GM12878 (cell line): ENCODE measurements around the gene SH3BGRL2. TPM values are rescaled to one million over a fixed set of nuclear protein-coding genes. Genes with fewer than 3 reads are reported as not detected.

Experiments used
- ATAC-seq: fragments of 200-7000 bp; cut with Tn5 transposase; 3 replicates; pipeline ENCODE4 v1.9.1; 2020; ENCODE audit warnings: mild to moderate bottlenecking, moderate library complexity
- BruUV-seq: library from RNA; stranded (reverse); fragments of 400-500 nt; replicated peaks from 2 replicates; lab custom pipeline; 2021; lab: Mats Ljungman, UMichigan
- CTCF ChIA-PET: fragments of 300-600 bp; sonication (Branson Sonifier 250); formaldehyde crosslinking; extraction: SDS; loops from one replicate; lab custom pipeline; 2021; ENCODE audit warnings: inconsistent platforms; lab: Yijun Ruan, JAX
- POLR2A ChIA-PET: fragments of 350-600 bp; formaldehyde crosslinking; extraction: SDS; loops from one replicate; lab custom pipeline; 2021; ENCODE audit warnings: inconsistent platforms; lab: Charles Lee
- RAD21 ChIA-PET: fragments of 300-600 bp; sonication (Branson Sonifier 250); formaldehyde crosslinking; loops from one replicate; lab custom pipeline; 2023; ENCODE audit warnings: antibody characterized with exemption; ENCODE audit not compliant: unreplicated experiment; lab: Charles Lee
- SMC1A ChIA-PET: fragments of 300-600 bp; sonication (Branson Sonifier 250); formaldehyde crosslinking; loops from one replicate; lab custom pipeline; 2023; ENCODE audit not compliant: unreplicated experiment, uncharacterized antibody; lab: Charles Lee
- DNase-seq: peaks from one replicate; pipeline ENCODE4 v3.0.0-alpha.2; 2011; ENCODE audit warnings: low read depth, low spot score
- FAIRE-seq: peaks from 3 replicates; lab custom pipeline; 2011; peaks lifted over from hg19 to GRCh38; lab: Jason Lieb, UNC
- H2AFZ ChIP-seq: 2 replicates; pipeline ENCODE4 v1.6.0; 2011; ENCODE audit warnings: low read depth, low read length, control low read depth; ENCODE audit not compliant: control insufficient read depth
- H3K27ac ChIP-seq: 2 replicates; pipeline ENCODE4 v1.5.1; 2011; ENCODE audit warnings: control low read depth; ENCODE audit not compliant: control insufficient read depth, insufficient read depth
- H3K27me3 ChIP-seq, 2 experiments: replicated peaks in 1 of 2; 2 replicates each; pipeline versions ENCODE4 v1.6.0 to v1.6.1; 2011; ENCODE audit warnings: low read length in 1 of 2; ENCODE audit not compliant: control insufficient read depth in 2 of 2, insufficient read depth in 2 of 2
- H3K36me3 ChIP-seq, 2 experiments: 2 replicates each; pipeline ENCODE4 v1.5.1; 2011; ENCODE audit warnings: low read length in 1 of 2; ENCODE audit not compliant: control insufficient read depth in 2 of 2, insufficient read depth in 2 of 2
- H3K4me1 ChIP-seq: 2 replicates; pipeline ENCODE4 v1.6.1; 2011; ENCODE audit warnings: mild to moderate bottlenecking, low read length, moderate library complexity, mixed read lengths; ENCODE audit not compliant: control insufficient read depth, insufficient read depth
- H3K4me2 ChIP-seq: 2 replicates; pipeline ENCODE4 v1.6.0; 2011; ENCODE audit warnings: control low read depth; ENCODE audit not compliant: control insufficient read depth, insufficient read depth
- H3K4me3 ChIP-seq: fragments of 200-600 bp; sonication (generic); 2 replicates; pipeline ENCODE4 v1.5.1; 2016
- H3K79me2 ChIP-seq: 2 replicates; pipeline ENCODE4 v1.6.0; 2011; ENCODE audit warnings: low read length; ENCODE audit not compliant: control insufficient read depth, insufficient read depth
- H3K9ac ChIP-seq: 2 replicates; pipeline ENCODE4 v1.8.0; 2011; ENCODE audit warnings: low read length, control low read depth, mixed read lengths; ENCODE audit not compliant: control insufficient read depth, insufficient read depth
- H3K9me3 ChIP-seq: replicated peaks from 3 replicates; pipeline ENCODE4 v1.5.1; 2011; ENCODE audit warnings: mild to moderate bottlenecking, low read length; ENCODE audit not compliant: control insufficient read depth, insufficient read depth
- H4K20me1 ChIP-seq: 2 replicates; pipeline ENCODE4 v1.6.0; 2011; ENCODE audit not compliant: control insufficient read depth, insufficient read depth
- CREM ChIP-seq: IDR thresholded peaks from 2 replicates; pipeline ENCODE4 v1.6.1; 2014; ENCODE audit warnings: antibody characterized with exemption, low read depth
- GATAD2B ChIP-seq: fragments of 450-650 bp; conservative IDR thresholded peaks from 2 replicates; pipeline ENCODE4 v1.6.1; 2017; ENCODE audit warnings: low read depth, mild to moderate bottlenecking, moderate library complexity
- IKZF1 ChIP-seq: fragments of 450-650 bp; conservative IDR thresholded peaks from 2 replicates; pipeline ENCODE4 v1.6.1; 2017; ENCODE audit warnings: antibody characterized with exemption, mild to moderate bottlenecking
- KAT2A ChIP-seq: conservative IDR thresholded peaks from 2 replicates; pipeline ENCODE4 v1.6.1; 2011; ENCODE audit warnings: low read depth, low read length; ENCODE audit not compliant: control insufficient read depth
- NBN ChIP-seq: fragments of 450-650 bp; IDR thresholded peaks from 2 replicates; pipeline ENCODE4 v1.6.1; 2016
- NFYA ChIP-seq: IDR thresholded peaks from 2 replicates; pipeline ENCODE4 v1.6.1; 2011; ENCODE audit warnings: low read depth, mild to moderate bottlenecking, low read length, improper control_type of control experiment, borderline replicate concordance
- POLR2AphosphoS5 ChIP-seq: IDR thresholded peaks from 2 replicates; pipeline ENCODE4 v1.6.1; 2011; ENCODE audit warnings: mild to moderate bottlenecking, low read length, inconsistent platforms
- POU2F2 ChIP-seq: IDR thresholded peaks from 3 replicates; pipeline ENCODE4 v1.6.1; 2011; ENCODE audit warnings: low read depth, mild to moderate bottlenecking, low read length, borderline replicate concordance
- RAD51 ChIP-seq: fragments of 450-650 bp; IDR thresholded peaks from 2 replicates; pipeline ENCODE4 v1.6.1; 2016; ENCODE audit warnings: moderate library complexity, mild to moderate bottlenecking, inconsistent platforms
- RB1 ChIP-seq: fragments of 450-650 bp; formaldehyde crosslinking; IDR thresholded peaks from 2 replicates; pipeline ENCODE4 v1.6.1; 2017; ENCODE audit warnings: mild to moderate bottlenecking, borderline replicate concordance
- SMAD1 ChIP-seq: fragments of 450-650 bp; IDR thresholded peaks from 2 replicates; pipeline ENCODE4 v1.6.1; 2018; ENCODE audit warnings: mild to moderate bottlenecking, low read depth; ENCODE audit not compliant: partially characterized antibody
- SMARCA5 ChIP-seq: fragments of 450-650 bp; IDR thresholded peaks from 2 replicates; pipeline ENCODE4 v1.6.1; 2017; ENCODE audit warnings: mild to moderate bottlenecking
- SREBF1 ChIP-seq: IDR thresholded peaks from 2 replicates; pipeline ENCODE4 v1.6.1; 2012; ENCODE audit warnings: mild to moderate bottlenecking, low read length
- SUZ12 ChIP-seq: fragments of 200-600 bp; sonication (generic); IDR thresholded peaks from one replicate; pipeline ENCODE4 v1.6.1; 2018; ENCODE audit warnings: antibody characterized with exemption, mild to moderate bottlenecking; ENCODE audit not compliant: unreplicated experiment
- YY1 ChIP-seq: IDR thresholded peaks from 2 replicates; pipeline ENCODE4 v1.6.1; 2011; ENCODE audit warnings: low read depth, mild to moderate bottlenecking, low read length
- ZNF207 ChIP-seq: fragments of 450-650 bp; IDR thresholded peaks from 2 replicates; pipeline ENCODE4 v1.6.1; 2014; ENCODE audit warnings: antibody characterized with exemption, mild to moderate bottlenecking, borderline replicate concordance
- ZNF24 ChIP-seq: fragments of 450-650 bp; IDR thresholded peaks from 2 replicates; pipeline ENCODE4 v1.6.1; 2017; ENCODE audit warnings: antibody characterized with exemption, mild to moderate bottlenecking
- ZSCAN29 ChIP-seq: fragments of 450-650 bp; IDR thresholded peaks from 2 replicates; pipeline ENCODE4 v1.6.1; 2017; ENCODE audit warnings: mild to moderate bottlenecking, moderate library complexity
- WGBS: methylation state at CpG from one replicate; pipeline ENCODE4 v1.1.6; 2016; ENCODE audit warnings: low lambda C conversion rate; ENCODE audit not compliant: insufficient replicate concordance, insufficient coverage; ENCODE audit errors: missing lambda C conversion rate; 5-methylcytosine and 5-hydroxymethylcytosine counted together
- in situ Hi-C: fragments of 300-500 bp; cut with MboI; formaldehyde crosslinking; loops from 9 replicates; pipeline ENCODE4 v1.14.3; 2018; ENCODE audit warnings: mixed read lengths
- intact Hi-C: fragments of 100-400 bp; cut with micrococcal nuclease; formaldehyde crosslinking; loops from one replicate; pipeline ENCODE4 v1.14.2; 2022; ENCODE audit not compliant: unreplicated experiment
- polyA plus RNA-seq, 11 experiments: library from polyadenylated mRNA; depleted of rRNA in 4 of 11; unstranded in 6 of 11; stranded (reverse) in 5 of 11; fragments of >200 nt; fragmentation: Nextera tagmentation in 4 of 11; fragmentation: Illumina TruSeq in 1 of 11; extraction: Ambion mirVana in 4 of 11; extraction: Trizol in 1 of 11; gene quantifications; 1 replicate in 1 of 11; 2 replicates in 10 of 11; pipeline versions ENCODE4 v1.2.1 to v1.2.3, GENCODE V29; 2011 to 2016; ENCODE audit warnings: inconsistent platforms in 2 of 11, missing spikeins in 2 of 11, low read depth in 1 of 11
- total RNA-seq, 4 experiments: library from RNA; depleted of rRNA in 3 of 4; stranded (reverse); fragments of >200 nt in 3 of 4; fragmentation: Illumina TruSeq in 1 of 4; extraction: Trizol in 1 of 4; gene quantifications; 2 replicates each; pipeline versions ENCODE4 v1.2.1 to v1.2.3, GENCODE V29; 2013 to 2021
- TF ChIP-seq, protein P1 (sequence below): fragments of 450-650 bp; IDR thresholded peaks from 2 replicates; pipeline ENCODE4 v1.6.1; 2016; ENCODE audit warnings: mild to moderate bottlenecking
- TF ChIP-seq, protein P2 (sequence below): fragments of 150-350 bp; IDR thresholded peaks from 2 replicates; pipeline ENCODE4 v1.6.1; 2016; ENCODE audit warnings: low read depth, low read length
- TF ChIP-seq, protein P3 (sequence below): fragments of 450-650 bp; conservative IDR thresholded peaks from 2 replicates; pipeline ENCODE4 v1.6.1; 2017; ENCODE audit warnings: mild to moderate bottlenecking, moderate library complexity

Gene SH3BGRL2
- total and polyA plus RNA-seq, 10 of the 15 experiments (the other 5 are each of a cell fraction or from before 2014, with no cell fraction given) = 0.03 to 0.37 (median 0.21) TPM

DNA sequence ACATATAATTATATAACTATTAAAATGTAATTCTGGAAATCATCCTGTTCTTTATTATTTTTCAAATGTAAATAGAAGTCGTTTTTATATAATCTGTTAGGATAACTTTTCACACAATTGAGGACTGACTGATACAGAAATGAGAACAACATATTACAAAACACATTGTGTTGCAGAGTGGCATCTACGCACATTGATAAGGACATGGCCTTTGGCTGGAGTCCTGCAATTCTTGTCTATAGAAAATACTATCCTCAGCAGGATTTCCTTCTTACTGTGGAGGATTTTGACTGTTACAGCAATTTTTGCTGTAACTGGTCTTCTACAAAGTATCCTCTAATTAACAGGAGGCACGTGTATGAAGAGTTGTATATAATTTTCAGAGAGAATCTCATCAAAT is 19.8 kb downstream of the SH3BGRL2 start (continued):
- no peak for TF ChIP-seq IKZF1
- TF ChIP-seq ZSCAN29 = no peak
- TF ChIP-seq RB1 = no peak
- TF ChIP-seq SREBF1 = no peak

DNA sequence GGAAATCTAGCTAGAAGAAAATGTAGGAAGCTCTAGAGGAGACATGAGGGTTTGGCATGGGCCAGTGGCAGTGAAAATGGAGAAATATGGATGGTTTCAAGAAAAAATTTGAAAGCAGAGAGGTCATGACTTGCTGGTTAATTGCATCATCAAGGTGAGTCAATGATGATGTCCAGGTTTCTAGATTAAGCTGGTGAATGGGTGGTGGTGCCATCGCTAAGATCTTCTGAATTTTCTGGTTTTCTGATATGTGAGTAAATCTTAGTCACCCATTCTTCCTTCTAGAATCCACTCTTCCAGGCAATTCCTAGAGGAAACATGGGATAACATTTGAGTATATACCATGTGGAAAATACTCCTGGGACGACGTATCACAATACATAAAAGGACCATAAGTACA is 25.0 kb downstream of the SH3BGRL2 start:
- Histone ChIP-seq H3K79me2 (no peaks in the 10 kb centered on the region), H3K27me3 (no peaks in the 10 kb centered on the region)
- SMC1A ChIA-PET = interaction anchor here (1.1 kb wide), 1 partner anchor 91 kb away, joined by 3 read pairs; no protein-coding TSS in a partner anchor
- in situ Hi-C loops = no loop called here
- POLR2A ChIA-PET = no interaction called here
- CTCF ChIA-PET = no interaction called here
- TF ChIP-seq CREM = no peak
- no peak for TF ChIP-seq RAD51
- TF ChIP-seq, protein P1, sequence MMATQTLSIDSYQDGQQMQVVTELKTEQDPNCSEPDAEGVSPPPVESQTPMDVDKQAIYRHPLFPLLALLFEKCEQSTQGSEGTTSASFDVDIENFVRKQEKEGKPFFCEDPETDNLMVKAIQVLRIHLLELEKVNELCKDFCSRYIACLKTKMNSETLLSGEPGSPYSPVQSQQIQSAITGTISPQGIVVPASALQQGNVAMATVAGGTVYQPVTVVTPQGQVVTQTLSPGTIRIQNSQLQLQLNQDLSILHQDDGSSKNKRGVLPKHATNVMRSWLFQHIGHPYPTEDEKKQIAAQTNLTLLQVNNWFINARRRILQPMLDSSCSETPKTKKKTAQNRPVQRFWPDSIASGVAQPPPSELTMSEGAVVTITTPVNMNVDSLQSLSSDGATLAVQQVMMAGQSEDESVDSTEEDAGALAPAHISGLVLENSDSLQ = no peak
- no peak for TF ChIP-seq POU2F2
- TF ChIP-seq ZNF24 = no peak
- TF ChIP-seq, protein P2, sequence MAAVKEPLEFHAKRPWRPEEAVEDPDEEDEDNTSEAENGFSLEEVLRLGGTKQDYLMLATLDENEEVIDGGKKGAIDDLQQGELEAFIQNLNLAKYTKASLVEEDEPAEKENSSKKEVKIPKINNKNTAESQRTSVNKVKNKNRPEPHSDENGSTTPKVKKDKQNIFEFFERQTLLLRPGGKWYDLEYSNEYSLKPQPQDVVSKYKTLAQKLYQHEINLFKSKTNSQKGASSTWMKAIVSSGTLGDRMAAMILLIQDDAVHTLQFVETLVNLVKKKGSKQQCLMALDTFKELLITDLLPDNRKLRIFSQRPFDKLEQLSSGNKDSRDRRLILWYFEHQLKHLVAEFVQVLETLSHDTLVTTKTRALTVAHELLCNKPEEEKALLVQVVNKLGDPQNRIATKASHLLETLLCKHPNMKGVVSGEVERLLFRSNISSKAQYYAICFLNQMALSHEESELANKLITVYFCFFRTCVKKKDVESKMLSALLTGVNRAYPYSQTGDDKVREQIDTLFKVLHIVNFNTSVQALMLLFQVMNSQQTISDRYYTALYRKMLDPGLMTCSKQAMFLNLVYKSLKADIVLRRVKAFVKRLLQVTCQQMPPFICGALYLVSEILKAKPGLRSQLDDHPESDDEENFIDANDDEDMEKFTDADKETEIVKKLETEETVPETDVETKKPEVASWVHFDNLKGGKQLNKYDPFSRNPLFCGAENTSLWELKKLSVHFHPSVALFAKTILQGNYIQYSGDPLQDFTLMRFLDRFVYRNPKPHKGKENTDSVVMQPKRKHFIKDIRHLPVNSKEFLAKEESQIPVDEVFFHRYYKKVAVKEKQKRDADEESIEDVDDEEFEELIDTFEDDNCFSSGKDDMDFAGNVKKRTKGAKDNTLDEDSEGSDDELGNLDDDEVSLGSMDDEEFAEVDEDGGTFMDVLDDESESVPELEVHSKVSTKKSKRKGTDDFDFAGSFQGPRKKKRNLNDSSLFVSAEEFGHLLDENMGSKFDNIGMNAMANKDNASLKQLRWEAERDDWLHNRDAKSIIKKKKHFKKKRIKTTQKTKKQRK = no peak
- no peak for TF ChIP-seq ZNF207
- TF ChIP-seq, protein P3, sequence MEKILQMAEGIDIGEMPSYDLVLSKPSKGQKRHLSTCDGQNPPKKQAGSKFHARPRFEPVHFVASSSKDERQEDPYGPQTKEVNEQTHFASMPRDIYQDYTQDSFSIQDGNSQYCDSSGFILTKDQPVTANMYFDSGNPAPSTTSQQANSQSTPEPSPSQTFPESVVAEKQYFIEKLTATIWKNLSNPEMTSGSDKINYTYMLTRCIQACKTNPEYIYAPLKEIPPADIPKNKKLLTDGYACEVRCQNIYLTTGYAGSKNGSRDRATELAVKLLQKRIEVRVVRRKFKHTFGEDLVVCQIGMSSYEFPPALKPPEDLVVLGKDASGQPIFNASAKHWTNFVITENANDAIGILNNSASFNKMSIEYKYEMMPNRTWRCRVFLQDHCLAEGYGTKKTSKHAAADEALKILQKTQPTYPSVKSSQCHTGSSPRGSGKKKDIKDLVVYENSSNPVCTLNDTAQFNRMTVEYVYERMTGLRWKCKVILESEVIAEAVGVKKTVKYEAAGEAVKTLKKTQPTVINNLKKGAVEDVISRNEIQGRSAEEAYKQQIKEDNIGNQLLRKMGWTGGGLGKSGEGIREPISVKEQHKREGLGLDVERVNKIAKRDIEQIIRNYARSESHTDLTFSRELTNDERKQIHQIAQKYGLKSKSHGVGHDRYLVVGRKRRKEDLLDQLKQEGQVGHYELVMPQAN = no peak
- no peak for TF ChIP-seq GATAD2B
- TF ChIP-seq YY1 = no peak
- no peak for TF ChIP-seq NFYA
- TF ChIP-seq SUZ12 = no peak
- no peak for TF ChIP-seq SMAD1
- TF ChIP-seq POLR2AphosphoS5 = no peak
- no peak for TF ChIP-seq NBN
- TF ChIP-seq KAT2A = no peak
- no peak for TF ChIP-seq SMARCA5
- TF ChIP-seq, all 136 proteins: peak for 0
- BruUV-seq = no TSS peak
- RAD21 ChIA-PET = no interaction called here
- Histone ChIP-seq H3K4me1 (no peaks in the 10 kb centered on the region), H3K4me2 (no peak overlapping the region), H3K9me3 (no peaks in the 10 kb centered on the region), H3K9ac (no peak overlapping the region), H3K27ac (no peak overlapping the region), H2AFZ (no peak overlapping the region), H3K4me3 (no peak overlapping the region), H4K20me1 (no peaks in the 10 kb centered on the region), H3K36me3 (no peaks in the 10 kb centered on the region)
- ATAC-seq = no peak
- no peak for DNase-seq
- FAIRE-seq = no peak
- 100% methylated on average over 3 of the region's 3 CpGs for WGBS
- intact Hi-C loops = no loop called here
